HG03439 (cell line): ENCODE results near the gene MARVELD1.

Experiments
- ATAC-seq: cut with Tn5 transposase; IDR thresholded peaks from one replicate; pipeline ENCODE4 v1.9.1; 2021; ENCODE audit warnings: mild to moderate bottlenecking, moderate library complexity; ENCODE audit not compliant: unreplicated experiment

The MARVELD1 gene

GRCh38 chr10:97719602-97720001 is 6.1 kb downstream of the MARVELD1 start:
- no peak for ATAC-seq

DNA sequence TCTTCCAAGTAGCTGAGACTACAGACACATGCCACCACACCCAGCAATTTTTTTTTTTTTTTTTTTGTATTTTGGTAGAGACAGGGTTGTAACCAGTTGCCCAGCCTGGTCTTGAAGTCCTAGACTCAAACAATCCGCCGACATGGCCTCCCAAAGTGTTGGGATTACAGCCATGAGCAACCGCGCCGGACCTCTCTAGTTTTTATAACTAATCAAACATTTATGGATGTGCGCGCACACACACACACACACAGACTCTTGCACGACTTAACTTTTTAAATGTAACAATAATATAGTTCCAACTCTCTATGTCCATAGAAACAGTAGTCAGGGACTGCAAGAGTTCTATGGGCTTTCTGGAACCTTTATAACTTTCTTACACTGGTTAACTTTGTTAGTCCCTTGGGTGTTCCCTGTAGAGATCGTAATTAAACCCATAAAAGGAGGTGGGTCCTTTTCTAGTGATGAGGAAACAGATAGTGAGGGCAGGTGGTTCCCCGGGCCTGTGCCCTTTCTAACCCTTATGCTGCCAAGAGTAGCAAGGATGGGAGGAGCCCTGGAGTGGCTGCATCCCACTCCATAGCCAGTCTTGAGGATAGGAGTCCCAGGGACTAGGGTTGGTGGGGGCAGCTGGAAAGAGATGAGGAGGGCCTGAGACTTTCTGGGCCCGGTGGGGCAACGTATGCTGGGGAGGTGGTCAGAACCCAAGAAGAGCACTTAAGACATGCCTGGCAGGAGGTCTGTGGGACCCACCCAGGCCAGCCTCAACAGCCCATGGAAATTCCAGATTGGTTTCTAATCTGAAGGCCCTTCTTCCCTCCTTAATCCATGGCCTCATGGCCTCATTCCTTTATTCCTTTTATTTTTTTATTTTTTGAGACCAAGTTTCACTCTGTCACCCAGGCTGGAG is 8.6 kb downstream of the MARVELD1 start:
- ATAC-seq, result no peak

DNA sequence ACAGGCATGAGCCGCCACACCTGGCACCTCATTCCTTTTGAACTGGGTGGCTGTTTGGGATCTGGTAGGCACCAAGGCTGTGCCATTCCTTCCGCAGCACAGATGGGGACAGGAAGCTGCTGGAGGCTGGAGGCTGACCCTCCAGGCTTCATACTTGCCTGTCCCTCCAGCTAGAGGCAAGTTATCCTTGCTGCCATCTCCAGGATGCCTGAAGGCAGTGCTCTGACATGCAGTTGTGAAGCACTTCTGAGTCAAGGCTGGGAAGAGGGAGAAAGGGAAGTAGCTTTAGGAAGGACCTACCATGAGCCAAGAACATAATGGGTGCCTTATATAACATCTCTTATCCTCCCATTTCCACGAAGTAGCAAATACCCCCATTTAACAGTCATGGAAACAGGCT is 9.5 kb downstream of the MARVELD1 start:
- ATAC-seq, result no peak

GRCh38 chr10:97724341-97724941 is 10.9 kb downstream of the MARVELD1 start:
- ATAC-seq, result no peak

DNA sequence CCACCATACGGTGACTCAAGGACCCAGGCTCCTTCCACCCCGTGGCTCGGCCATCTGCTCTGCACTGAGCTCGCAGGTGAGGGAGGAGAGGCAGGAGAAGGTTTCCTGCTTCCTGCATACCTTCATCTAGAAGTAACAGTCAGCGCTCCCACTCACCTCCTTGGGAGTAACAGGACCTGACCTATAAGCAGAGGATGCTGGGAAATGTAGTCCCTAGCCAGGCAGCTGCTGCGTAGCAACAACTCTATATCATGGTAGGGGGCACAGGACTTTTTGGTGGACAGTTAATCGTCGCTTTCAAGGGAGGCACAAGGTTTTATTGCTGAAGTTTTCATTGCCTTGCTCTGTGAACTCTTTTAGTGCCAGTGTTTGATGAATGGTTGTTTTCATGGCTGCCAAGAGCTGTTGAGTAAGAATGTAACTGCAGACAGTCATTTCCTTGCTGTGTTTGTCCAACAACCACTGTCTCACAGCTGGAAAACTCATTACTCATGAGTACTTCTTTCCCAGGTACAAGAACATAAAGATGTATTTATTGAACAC is 13.2 kb downstream of the MARVELD1 start:
- ATAC-seq, result no peak

GRCh38 chr10:97729014-97729413 is 15.5 kb downstream of the MARVELD1 start:
- no peak for ATAC-seq

DNA sequence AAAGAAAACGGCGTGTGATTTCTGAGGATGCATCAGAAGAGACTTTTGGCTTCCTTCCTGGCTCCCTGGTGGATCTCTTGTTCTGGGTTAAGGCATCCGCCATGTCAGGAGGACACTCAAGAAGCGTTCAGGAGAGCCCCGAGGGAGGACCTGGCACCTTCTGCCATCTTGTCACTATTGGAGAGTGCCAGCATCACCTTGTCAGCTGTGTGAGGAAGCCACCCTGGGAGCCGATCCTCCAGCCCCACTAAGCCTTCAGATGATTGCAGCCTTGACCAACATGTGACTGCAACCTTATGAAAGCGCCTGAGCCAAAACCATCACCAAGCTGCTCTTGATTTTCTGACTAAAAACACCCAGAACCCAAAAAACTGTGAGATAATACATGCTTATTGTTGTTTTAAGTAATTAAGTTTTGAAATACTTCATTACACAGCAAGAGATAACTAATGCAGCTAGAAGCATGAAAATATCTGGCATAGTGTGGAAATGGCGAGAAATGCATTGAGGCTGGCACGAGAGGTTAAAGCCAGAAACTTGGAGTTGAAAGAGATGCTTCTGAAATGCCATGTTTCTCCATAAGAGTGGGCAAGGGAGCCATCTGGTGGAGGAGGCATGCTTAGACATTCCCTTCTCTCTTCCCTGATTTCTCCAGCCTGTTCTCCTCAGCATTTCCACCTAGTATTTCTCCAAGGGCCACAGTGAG is 18.0 kb downstream of the MARVELD1 start:
- ATAC-seq, result no peak

DNA sequence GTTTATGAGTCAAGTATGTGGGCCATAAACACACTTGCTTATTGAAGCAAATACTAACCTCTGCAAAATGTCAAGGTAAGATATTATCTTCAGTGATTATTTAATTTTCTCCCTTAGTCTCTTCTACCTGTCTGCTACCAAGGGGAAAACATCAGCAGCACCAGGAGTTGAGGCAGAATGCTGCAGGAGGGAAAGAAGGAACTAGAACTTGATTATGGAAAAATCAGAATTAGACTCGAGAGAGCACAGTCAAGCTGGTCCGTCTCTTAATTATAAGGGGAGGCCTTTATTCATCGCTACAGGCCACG is 18.5 kb downstream of the MARVELD1 start:
- no peak for ATAC-seq

DNA sequence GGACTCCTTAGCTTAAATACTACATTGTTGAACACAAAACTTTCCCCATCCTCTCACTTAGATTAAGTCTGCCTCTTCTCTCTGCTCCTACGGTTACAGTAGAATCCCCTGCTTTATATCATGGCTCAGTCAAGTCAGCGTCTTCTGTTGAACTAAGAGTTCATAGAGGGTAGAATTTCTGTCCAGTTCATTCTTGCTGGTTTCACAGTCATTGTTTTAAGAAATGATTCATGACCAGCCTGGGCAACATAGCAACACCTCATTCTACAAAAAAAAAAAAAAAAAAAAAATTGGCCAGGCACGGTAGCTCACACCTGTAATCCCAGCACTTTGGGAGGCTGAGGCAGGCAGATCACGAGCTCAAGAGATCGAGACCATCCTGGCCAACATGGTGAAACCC is 19.7 kb downstream of the MARVELD1 start:
- ATAC-seq, result no peak

DNA sequence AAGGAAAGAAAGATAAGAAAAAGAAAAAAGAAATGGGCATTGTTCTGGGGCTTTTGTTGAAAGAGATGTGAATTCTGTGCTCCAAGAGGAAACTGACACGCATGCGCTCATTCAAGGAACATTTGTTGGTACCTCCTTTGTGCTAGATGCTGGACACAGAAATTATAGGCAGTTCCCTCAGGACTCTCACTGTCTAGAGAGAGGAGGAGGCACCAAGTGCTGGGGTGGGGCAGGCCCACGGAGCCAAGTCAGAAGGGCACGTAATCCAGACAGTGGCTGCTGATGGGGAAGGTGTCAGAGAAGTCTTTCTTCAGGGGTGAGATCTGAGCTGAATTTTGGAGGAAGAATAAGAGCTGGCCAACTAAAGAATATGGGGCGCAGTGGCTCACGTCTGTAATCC is 20.5 kb downstream of the MARVELD1 start:
- no peak for ATAC-seq

- peak; percentile 28 for ATAC-seq
Observed at GRCh38 chr10:97736403-97736901, 22.9 kb downstream of the MARVELD1 start.

DNA sequence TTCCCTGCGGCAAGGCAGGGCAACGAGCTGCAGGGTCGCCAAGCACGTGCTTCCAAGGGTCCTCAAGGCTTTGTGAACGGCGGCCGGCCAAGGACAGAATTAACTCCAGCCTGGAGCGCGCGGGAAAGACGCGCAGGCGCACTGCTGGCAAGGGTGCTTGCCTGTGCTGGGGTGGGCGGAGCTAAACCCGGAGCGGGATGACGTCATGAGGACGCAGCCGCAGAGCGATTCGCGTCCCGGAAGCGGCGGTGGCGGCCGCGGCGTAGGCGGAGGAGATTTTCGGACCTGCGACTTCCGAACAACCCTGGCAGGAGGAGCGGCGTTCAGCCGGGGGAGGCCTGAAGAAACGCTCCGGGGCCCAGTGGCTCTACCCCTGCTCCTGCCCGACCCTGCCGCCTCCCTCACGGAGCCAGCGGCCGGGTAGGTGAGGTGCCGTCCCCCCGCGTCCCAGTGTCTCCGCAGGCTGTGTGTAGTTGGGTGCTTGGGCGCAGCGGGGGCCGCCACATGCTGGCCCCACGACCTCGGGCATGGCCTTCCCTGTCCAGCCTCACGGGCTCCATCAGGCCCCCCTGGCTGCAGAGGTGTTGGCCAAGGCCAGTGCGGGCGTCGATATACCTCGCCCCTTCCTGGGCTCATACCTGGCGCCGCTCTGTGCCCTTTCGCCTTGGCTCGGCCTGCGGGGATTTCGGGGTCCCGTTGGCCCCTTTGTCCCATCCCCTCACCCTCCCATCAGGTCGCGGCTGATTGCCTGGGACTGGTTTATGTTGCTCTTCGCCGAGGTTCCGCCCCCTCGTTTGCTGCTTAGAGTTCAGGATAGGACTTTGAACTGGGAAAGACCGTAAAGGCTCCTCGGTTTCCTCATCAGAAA is 23.6 kb downstream of the MARVELD1 start, which contains the start of gene ZFYVE27:
Gene ZFYVE27 (plus strand): TSS at position 227 of the 868 bp plus-strand sequence. CDS start 1,350 bp downstream, outside the sequence.
- peak; percentile 78 for ATAC-seq

GRCh38 chr10:97737770-97738265 is 24.3 kb downstream of the MARVELD1 start:
- no peak for ATAC-seq

- ATAC-seq, result no peak
Observed at GRCh38 chr10:97738616-97739015, 25.1 kb downstream of the MARVELD1 start.

DNA sequence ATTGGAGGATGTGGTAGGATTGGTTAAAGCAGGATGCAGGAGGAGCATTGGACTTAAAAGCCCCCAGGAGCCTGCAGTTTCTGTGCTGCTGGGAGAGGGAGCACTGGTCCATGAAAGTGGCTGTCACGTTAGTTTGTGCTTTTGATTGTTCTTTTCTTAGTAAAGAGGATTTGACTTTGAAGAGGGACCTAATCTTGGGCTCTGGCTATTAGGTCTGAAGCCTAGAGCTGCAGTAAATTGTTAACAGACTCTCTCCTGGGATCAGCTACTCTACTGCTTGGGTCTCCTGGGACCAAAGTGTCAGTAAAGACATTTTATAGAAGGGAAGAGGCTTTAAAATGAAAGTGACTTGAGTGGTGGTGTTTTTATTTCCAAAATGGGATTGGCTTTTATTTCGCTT is 27.1 kb downstream of the MARVELD1 start:
- ATAC-seq, result no peak

GRCh38 chr10:97743169-97743943 is 29.8 kb downstream of the MARVELD1 start:
- no peak for ATAC-seq

DNA sequence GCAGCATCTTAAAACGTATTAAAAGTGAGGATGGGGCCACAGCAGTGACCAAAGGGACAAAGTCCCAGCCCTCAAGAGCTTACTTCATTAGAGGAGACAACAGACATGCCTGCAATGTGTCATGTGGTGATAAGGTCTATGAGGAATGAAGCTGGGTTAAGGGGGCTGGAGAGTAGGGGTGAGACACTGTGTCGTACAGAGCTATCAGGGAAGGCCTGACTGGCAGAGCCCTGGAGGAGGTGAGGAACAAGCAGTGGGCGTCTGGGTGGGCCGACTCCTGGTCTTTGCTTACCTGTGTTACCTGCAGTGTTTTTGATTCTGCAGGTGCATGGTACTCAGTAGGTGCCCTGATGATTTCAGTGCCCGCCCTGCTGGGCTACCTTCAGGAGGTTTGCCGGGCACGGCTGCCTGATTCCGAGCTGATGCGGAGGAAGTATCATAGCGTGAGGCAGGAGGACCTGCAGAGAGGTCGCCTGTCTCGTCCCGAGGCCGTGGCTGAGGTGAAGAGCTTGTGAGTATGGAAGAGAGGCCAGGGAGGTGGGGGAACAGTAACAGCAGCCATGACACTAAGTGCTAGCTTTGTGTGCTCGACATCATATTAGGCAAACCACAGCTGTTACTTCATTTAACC is 31.0 kb downstream of the MARVELD1 start:
- no peak for ATAC-seq

DNA sequence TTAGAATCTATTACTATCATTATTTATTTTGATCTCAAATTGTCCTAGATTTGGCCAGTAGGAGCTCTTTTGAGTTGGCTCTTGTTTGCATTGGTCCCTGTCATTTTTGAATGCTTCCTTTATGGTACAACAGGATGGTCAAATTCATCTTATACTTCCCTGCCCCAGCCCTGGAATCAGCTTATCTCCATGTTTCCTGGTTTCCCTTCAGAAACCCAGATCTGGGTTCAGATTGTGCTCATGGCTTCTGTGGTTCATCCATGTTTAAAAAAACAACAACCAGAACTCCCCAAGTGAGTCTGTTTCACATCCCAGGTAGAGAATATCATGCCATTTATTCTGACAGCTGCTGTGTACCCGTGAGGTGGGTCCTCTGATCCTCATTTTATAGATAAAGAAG is 34.0 kb downstream of the MARVELD1 start:
- no peak for ATAC-seq

- no peak for ATAC-seq
Observed at GRCh38 chr10:97748116-97748515, 34.6 kb downstream of the MARVELD1 start.
